8988T (cell line): ENCODE measurements around the gene MOCOS.
A peak's percentile ranks its signal among the peaks of the same experiment; 100 is the strongest.
"Not testable (repeated sequence)": the region's sequence is repeated elsewhere in the genome, so short reads cannot be mapped to it uniquely, and the experiment has no call there.

Experiments
- DNase-seq: peaks from one replicate; pipeline ENCODE4 v3.0.0; 2011

MOCOS gene, protein sequence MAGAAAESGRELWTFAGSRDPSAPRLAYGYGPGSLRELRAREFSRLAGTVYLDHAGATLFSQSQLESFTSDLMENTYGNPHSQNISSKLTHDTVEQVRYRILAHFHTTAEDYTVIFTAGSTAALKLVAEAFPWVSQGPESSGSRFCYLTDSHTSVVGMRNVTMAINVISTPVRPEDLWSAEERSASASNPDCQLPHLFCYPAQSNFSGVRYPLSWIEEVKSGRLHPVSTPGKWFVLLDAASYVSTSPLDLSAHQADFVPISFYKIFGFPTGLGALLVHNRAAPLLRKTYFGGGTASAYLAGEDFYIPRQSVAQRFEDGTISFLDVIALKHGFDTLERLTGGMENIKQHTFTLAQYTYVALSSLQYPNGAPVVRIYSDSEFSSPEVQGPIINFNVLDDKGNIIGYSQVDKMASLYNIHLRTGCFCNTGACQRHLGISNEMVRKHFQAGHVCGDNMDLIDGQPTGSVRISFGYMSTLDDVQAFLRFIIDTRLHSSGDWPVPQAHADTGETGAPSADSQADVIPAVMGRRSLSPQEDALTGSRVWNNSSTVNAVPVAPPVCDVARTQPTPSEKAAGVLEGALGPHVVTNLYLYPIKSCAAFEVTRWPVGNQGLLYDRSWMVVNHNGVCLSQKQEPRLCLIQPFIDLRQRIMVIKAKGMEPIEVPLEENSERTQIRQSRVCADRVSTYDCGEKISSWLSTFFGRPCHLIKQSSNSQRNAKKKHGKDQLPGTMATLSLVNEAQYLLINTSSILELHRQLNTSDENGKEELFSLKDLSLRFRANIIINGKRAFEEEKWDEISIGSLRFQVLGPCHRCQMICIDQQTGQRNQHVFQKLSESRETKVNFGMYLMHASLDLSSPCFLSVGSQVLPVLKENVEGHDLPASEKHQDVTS

DNA sequence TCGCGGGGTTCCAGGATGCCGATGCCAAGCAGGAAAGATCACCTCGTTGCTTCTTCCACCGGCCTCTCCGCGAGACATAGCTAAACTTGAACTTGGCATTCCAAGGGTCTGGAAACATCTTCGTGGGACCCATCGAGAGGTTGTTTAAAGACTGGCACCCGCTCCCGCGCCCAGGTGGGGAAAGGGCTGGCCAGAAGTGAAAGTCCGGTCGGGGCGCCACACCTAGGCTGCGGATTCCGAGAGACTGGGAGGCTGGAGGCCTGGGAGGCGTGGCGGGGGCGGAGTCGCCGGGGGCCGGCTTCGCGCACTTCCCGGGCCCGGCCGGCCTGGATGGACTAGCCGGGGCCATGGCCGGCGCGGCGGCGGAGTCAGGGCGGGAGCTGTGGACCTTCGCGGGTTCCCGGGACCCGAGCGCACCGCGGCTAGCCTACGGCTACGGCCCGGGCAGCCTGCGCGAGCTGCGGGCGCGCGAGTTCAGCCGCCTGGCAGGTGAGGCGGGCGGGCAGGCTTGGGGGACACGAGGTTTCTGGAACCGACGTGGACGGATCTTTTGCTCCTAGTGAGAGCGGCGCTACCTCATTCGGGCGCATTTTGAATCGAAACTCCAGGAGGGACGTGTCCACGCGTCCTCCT is at the start of gene MOCOS:
TSS of gene MOCOS (plus strand) at position 305 of the 633 bp plus-strand sequence. CDS start at position 348, 43 bp downstream.
- DNase-seq: peak; percentile 92

DNA sequence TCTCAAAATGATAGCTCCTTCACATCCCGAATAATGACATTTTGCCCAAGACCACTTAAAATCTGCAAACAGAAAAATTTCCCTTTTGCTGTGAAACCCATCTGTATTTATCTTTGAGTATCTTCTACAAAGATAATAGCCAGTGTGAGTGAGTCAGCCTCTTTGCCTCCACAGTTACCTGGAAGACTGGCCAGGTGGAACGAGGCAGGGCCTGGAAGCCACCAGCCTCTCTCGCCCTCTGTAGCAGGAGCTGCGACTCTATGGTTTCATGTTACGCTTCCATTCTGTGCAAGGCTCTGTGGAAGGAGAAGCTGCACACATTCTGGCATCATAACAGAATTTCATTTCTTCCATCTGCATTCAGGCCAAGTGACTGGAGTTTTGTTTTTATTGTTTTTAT is 48.1 kb upstream of the MOCOS start:
- no peak for DNase-seq

DNA sequence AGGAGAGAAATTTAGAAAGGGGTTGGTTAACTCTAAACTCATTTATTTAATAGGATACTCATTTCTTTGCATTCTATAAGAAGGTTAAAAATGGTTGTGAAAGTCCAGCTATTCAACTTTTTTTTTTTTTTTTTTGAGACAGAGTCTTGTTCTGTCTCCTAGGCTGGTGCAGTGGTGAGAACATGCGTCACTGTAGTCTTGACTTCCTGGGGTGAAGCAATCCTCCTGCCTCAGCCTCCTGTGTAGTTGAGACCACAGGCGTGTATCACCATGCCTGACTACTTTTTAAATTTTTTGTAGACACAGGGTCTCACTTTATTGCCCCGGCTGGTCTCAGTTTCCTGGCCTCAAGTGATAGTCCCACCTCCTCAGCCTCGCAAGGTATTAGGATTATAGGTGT is 45.7 kb upstream of the MOCOS start:
- no peak for DNase-seq

DNA sequence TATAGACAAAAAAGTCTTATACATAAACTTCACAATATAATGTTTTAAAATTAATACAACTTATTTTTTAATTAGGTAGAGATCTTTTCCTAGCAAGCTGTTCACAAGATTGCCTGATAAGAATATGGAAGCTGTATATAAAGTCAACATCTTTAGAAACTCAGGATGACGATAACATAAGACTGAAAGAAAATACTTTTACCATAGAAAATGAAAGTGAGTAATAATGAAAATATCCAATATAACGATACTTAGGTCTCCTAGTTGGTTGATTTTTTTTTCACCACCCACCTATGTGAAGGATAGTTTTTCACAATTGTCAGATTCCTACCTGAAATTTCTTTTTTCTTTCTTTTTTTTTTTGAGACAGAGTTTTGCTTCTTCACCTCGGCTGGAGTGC is 44.5 kb upstream of the MOCOS start:
- DNase-seq: no peak

DNA sequence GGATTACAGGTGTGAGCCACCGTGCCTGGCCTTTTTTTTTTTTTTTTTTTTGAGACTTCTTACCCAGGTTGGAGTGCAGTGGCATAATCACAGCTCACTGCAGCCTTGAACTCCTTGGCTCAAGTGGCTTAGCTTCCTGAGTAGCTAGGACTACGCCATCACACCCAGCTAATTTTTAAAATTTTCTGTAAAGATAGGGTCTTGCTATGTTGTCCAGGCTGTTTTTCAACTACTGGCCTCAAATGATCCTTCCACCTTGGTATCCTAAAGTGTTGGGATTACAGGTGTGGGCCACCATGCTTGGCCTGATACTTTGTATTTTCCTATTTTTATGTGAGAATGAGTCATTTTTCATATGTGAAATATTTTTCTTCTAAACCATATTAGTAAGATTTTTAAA is 43.9 kb upstream of the MOCOS start:
- DNase-seq: no peak

DNA sequence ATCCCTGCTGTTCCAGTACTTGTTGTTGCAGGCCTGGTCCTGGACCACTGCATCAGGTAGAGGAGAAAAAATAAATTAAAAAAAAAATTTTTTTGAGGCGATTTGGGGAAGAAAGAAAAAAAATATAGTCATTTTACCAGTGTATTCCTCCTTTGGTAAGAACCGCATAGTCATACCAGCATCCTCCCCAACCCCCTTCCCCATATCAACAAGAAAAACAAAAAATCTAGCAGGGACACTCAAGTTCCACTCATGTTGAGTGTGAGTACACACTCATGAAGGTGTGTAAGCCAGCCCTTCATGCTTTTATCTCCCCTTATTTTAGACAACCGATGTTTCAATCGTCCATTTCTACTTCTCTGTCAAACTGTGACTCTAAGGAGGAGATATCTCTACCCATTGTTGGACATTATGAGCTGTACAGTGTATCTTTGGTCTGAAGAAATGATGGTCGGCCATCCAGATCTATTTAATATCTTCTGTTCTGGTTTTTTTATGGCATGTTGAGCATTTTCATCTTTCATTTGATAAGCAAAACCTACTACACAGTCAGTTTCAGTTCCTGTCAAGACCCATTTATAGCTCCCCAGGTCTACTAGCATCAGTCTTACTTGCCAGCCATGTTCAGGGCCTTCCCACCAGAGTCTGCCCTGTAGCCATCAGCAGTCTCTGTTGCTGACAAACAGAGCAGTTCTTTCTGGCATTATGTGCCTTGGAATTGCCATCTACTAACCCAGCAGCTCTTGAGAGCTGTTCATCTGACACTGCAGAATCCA is 37.6 kb upstream of the MOCOS start:
- no peak for DNase-seq

DNA sequence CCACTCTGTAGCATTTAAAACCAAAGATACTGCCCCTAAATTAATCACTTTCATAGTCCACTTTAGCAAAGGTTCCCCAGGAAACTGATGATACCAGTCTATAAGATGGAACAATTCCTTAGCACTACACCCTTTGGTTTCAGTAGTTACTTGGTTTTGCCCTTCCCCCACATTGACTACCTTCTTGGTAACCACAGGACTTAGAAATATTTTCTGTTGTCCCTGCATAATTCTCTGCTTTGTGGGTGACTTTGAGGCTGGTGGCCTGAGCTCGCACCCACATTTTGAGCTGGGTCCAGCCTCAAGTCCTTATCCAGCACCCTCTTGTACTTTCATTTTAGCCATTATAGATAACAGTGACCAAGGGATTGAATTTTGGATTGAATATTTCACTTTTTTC is 34.5 kb upstream of the MOCOS start:
- DNase-seq: no peak

DNA sequence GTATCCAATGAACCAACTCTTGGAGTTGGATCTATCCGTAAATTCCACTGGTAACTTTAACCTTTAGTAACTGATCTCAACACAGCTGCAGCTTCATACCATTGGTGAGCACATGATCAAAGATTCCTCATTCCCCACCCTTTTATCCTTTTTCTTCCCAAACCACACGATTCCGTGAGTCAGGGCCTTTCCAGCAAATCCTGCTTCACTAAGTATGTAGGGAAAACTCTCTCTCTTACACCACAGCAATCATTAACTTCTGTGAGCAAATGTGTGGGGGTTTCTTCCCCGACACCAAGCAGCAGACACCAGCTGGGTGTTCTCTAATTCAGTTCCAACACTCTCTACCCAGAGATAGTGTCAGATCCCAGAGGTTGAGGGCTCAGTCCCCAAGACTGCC is 34.1 kb upstream of the MOCOS start:
- DNase-seq: no peak

DNA sequence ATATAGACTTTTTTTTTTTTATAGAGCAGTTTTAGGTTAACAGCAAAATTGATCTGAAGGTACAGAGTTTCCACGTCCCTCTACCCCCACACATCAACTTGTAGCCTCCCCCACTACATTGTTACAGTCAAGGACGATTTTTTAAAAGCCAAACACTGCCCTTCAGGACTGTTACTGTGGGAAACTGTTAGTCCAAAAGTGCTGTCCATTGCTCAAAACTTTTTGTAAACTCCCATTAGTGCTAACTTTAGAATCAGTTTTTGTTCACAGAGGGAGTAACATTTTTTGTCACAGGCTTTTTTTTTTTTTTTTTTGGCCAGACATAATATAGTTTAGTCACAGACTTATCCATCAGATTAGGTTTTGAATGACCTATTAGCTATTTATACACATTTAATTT is 33.5 kb upstream of the MOCOS start:
- no peak for DNase-seq

DNA sequence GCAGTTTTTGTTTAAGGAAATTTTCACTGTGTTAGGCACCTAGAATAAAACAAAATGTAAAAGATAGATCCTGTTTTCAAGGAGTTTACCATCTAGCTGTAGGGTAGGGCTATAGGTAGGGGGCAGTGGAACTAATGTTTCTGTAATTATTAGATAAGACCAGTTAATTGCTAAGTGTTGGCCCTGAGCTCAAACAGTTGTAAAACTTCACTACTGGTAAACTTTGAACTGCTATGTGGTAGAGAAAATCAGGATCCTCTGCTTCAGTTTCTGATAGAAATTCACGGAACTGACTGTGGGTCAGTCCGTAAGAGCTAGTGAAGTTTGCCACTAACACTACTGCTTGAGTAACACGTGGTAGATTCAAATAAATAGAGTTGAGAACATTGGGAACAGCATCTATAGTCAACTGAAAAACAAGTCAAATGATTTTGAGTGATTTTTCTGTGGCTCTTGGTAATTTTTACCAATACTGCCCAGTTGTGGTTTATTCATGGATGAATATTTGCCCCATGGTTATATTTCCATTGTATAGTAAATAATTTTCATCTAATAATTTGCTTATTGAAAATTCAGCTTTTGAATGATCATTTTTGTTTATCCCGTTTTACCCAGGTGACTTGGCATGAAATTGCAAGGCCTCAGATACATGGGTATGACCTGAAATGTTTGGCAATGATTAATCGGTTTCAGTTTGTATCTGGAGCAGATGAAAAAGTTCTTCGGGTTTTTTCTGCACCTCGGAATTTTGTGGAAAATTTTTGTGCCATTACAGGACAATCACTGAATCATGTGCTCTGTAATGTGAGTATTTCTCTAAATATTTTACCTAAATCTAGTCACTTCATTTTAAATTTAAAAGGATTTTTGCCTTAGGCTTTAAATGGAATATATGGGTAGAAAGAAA is 31.2 kb upstream of the MOCOS start:
- no peak for DNase-seq

DNA sequence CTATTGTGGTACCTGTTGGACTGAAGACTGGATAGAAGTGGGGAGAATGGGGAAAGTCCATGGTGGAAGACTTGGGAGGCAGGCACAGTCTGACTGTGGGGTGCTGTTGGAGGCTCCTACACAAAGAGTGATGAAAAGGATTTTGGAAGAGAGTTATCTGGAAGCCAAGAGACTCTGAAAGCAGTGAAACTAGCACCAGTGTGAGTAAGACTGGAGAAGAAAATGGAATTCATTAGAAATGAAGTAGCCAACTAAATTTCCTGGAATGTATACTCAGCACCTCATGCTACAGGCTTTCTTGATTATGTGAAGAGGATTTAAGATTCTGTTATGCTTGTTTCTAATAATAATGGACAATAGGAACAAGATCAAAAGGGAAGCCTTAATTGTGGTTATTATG is 29.9 kb upstream of the MOCOS start:
- no peak for DNase-seq

DNA sequence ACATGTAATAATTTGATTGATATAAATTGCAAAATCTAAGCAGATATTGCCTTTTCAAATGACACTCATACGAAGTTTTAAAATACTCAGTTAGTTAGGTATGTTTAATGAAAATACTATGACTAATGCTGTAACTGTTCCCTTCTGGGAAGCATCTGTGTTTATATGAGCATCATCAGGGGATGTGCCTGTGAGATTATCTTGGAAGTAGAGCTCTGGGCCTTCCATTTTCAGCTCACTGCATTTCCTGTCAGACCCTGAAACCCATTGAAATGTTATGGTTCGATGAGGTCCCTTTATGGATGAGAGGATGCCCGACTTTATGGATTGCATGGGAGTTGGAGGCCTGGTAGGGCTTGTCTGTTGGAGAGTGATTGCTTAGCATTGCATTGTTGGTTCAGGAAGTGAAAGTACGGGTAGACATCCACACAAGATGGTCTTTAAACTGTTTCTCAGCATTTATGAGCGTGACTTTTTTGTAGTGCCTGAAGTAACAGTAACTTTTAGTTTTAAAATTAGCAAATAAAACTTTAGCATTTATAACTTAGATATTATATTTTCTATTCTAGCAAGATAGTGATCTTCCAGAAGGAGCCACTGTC is 28.9 kb upstream of the MOCOS start:
- no peak for DNase-seq

DNA sequence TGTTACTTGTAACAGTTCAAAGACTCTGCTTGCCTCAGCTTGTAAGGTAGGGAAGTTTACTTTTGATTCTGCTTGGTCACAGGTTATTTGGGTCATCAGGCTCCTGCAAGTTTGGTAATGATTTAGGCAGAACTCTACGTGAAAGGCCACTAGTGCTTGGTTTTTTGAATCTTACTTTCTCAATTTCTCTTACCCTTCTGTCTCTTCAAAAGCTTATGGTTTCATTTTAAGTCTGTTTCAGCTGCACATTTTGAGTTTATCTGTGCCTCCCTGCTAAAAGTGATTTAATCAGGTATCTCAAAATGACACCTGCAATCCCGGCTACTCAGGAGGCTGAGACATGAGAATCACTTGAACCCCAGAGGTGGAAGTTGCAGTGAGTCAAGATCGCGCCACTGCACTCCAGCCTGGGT is 26.3 kb upstream of the MOCOS start:
- no peak for DNase-seq

DNA sequence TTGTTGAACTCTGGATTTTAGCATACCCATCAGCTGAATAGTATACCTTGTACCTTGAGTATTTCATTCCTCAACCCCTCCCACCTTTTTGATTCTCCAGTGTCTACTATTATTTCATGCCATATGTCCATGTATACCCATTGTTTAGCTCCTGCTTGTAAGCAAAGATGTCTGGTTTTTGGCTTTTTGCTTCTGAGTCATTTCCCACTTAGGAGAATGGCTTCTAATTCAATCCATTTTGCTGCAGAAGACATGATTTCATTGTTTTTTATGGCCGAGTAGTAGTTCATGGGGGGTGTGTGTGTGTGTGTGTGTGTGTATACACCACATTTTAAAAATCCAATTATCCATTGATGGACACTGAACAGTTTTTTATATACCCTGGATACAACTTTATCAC is 24.3 kb upstream of the MOCOS start:
- no peak for DNase-seq

DNA sequence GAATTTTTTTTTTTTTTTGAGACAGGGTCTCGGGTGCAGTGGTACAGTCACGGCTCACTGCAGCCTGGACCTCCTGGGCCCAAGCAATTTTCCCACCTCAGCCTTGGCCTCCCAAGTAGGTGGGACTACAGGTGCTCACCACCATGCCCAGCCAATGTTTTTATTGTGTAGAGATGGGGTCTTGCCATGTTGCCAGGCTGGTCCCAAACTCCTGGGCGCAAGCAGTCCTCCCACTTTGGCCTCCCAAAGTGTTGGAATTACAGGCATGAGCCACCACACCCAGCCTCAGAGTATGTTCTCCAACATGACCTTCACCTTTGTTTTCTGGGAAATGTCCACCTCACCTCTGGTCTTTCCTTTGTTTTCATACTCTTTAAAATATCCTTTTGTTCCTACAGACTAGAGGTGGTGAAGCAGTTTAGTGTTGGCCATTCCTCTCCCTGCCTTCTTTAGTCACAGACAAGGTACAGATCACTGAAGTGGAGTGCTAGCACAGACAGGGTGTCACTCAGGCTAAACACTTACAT is 19.5 kb upstream of the MOCOS start:
- no peak for DNase-seq

DNA sequence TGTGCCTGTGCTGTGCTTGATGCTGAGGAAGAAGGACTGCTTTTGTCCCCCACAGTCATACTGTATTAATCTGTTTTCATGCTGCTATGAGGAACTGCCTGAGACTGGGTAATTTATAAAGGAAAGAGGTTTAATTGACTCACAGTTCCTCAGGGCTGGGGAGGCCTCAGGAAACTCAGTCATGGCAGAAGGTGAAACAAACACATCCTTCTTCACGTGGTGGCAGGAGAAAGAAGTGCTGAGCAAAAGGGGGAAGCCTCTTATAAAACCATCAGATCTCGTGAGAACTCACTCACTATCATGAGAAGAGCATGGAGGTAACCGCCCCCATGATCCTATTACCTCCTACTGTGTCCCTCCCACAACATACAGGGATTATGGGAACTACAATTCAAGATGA is 19.0 kb upstream of the MOCOS start:
- not testable (repeated sequence) for DNase-seq

DNA sequence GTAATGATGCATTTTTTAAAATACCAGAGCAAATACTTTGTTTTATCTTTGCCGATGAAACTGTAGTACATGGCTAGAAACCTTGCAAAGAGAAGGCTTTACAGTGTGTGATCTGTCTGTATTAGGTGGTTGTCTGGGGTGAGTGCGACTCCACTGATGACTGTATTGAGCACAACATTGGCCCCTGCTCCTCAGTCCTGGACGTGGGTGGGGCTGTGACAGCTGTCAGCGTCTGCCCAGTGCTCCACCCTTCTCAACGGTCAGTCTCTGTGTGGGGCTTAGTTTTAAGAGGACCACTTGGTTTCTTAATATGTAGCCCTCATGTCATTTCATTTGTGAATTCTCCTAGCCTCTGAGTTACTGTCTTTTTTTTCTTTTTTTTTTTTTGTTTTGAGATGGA is 17.4 kb upstream of the MOCOS start:
- no peak for DNase-seq

DNA sequence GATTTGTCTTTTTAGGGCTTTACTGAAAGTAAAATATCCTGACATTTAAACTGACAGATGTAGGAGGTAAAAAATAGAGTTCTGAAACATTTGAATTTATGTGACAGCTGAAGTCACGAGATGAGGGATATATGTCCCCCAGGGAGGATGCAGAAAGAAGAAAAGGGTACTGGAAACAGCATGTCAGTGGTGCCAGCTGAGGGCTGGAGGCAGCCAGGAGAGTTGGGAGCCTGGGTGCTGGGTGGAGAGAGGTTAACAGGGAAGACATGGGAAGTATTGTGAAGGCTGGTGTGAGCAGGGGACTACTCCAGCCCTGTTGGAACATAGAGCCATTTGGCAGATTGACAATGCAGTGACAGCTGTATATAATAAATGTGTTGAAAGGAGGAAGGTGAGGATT is 11.8 kb upstream of the MOCOS start:
- no peak for DNase-seq

DNA sequence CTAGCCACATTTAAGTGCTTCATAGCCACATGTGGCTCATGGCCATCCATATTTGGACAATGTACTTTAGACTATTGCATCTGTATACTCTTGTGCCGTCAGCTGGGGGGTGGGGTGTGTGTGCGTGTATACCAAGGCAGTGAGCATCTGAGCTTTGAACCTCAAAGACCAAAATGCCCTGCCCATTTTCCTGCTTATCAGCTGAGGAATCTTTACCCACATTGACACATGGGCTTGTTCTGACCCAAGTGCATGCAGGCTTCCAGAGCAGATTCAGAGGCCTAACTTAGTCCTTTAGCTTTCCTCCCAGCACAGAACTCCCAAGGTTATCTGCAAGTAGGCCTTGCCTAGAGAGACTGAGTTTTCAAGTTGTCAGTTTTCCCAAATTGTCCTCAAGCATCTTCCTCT is 11.1 kb upstream of the MOCOS start:
- no peak for DNase-seq

DNA sequence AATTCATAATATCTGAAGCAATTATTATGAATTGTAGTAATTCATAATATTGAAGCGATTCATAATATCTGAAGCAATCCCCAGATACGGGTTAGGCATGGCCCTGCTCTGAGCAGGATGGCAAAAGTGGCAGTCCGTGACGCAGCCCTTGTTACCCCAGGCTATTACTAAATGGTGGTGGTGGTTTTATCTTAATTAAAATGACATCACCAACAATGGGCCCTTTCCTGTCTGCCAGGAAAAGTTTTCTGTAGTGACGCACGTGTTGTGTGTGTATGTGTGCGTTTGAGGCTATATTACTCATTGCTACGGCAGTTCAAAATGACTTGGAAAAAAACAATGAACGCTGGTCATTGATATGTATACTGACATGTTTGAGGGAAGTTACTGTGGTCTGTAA is 10.6 kb upstream of the MOCOS start:
- no peak for DNase-seq

DNA sequence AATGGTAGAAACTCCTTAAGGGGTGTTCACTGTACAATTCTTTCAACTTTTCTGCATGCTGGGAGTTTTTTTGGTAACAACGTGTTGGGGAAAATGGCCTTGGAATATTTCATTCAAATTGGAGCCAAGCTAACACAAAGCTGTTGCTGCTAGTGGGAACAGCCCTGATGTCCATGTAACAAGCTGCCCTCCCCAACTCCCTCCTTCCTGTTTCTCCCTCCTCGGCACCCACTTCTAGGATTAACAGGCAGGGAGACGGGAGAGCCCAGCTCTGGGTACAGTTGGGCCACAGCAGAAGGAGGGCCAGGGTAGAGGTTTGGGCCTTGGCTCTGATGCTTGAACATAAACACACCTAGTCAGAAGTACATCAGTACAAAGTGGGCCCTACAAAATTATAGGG is 9.4 kb upstream of the MOCOS start:
- DNase-seq: no peak
